Measurements from ENCODE around the gene MORC1. TPM values are rescaled to one million over a fixed set of nuclear protein-coding genes. Genes with fewer than 3 reads are reported as not detected.
"Not testable (repeated sequence)": the region's sequence is repeated elsewhere in the genome, so short reads cannot be mapped to it uniquely, and the experiment has no call there.

Gene MORC1
- not detected in 2 replicates for total RNA-seq (2014; rRNA removed; shearing (Covaris generic); ENCODE audit: low replicate concordance)

DNA sequence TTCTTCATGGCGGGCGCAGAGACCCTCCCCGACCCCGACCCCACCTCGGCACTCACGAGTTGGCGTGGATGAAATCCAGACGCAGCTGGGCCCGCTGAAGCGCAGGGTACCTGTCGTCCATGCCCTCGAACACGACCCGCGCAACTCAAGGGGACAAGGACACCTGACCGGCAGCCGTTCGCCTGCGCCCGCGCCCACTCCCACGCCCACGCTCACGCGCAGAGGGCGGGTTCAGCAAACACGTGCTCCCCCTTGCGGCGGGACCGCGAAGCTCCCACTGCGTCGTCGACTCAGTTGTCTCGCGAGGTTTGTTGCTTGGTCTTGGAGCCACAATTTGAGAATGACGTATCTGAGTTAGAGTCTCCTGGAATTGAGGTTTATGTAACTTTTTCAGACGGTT is at the start of gene MORC1:
MORC1 (minus strand) TSS at position 196 of the 400 bp plus-strand sequence; CDS start at position 121, 75 bp downstream.
- Histone ChIP-seq H3K36me3 (no peaks in the 10 kb centered on the region), H3K4me3 (no peak within 1 kb of the TSS), H3K27me3 (no peaks in the 10 kb centered on the region), H3K9me3 (no peaks in the 10 kb centered on the region)
- no peak for DNase-seq

DNA sequence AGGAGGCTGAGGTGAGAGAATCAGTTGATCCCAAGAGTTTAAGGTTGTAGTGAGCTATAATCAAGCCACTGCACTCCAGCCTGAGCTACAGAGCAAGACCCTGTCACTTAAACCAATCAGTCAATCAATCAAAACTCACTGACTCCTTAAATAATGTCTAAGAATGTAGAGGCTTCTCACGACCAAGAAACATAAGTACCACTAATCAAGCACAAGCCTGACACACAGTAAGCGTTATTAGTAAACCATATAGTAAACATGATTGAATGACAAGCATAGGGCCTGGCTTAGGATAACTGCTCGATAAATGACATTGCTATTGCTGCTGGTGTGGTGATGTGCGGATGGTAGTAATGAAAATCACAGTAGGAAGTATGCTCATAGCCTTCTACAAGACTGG is 48.0 kb upstream of the MORC1 start:
- no peaks in the 10 kb centered on the region for H3K9me3 ChIP-seq
- no peak for DNase-seq
- H3K27me3 ChIP-seq: 0 out of 2 replicates have a peak, but pooled peaks cover 3% of the 10 kb centered on the region
- H3K36me3 ChIP-seq: no peaks in the 10 kb centered on the region
- H3K4me3 ChIP-seq: no peak overlapping the region

GRCh38 chr3:109161487-109162123 is 43.7 kb upstream of the MORC1 start:
- H3K27me3 ChIP-seq: 0 out of 2 replicates have a peak, but pooled peaks cover 3% of the 10 kb centered on the region
- no peaks in the 10 kb centered on the region for H3K36me3 ChIP-seq
- no peaks in the 10 kb centered on the region for H3K9me3 ChIP-seq
- H3K4me3 ChIP-seq: no peak overlapping the region
- no peak for DNase-seq

DNA sequence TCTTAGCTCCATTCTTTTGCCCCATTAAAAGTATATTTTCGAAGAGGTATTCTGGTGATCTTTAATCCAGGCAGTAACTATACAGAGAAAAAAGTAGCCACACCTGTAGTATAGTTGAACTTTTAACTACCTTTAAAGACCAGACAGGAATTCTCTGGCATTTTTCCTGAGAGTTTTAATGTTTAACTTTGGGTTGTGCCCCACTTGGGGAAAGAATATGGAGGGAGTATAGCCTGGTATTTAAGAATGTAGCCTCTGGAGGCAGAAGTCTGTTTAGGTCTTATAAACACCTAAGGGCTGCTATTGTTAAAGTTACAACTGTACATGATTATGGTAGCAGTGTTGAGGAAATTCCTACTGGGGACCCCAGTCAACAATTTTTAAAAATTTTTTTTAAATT is 37.9 kb upstream of the MORC1 start:
- H3K27me3 ChIP-seq: 0 out of 2 replicates have a peak, but pooled peaks cover 2% of the 10 kb centered on the region
- no peaks in the 10 kb centered on the region for H3K9me3 ChIP-seq
- DNase-seq: no peak
- no peak overlapping the region for H3K4me3 ChIP-seq
- H3K36me3 ChIP-seq: no peaks in the 10 kb centered on the region

GRCh38 chr3:109154979-109155378 is 37.0 kb upstream of the MORC1 start:
- Histone ChIP-seq H3K27me3 (0 out of 2 replicates have a peak, but pooled peaks cover 2% of the 10 kb centered on the region), H3K4me3 (no peak overlapping the region), H3K9me3 (no peaks in the 10 kb centered on the region), H3K36me3 (no peaks in the 10 kb centered on the region)
- DNase-seq: no peak

DNA sequence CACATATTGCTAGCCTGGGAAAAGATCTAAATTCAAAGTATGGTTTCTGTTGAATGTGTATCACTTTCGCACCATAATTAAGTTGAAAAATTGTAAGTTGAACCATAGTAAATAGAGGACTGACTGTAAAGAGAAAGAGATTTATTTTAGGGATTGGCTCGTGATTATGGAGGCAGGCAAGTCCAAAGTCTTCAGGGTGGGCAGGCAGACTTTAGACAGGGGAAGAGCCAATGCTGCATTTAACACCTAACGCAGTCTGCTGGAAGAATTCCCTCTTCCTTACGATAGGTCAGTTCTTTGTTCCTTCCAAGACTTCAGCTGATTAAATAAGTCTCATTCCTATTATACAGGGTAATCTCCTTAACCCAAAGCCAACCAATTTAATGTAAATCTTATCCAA is 34.4 kb upstream of the MORC1 start:
- Histone ChIP-seq H3K36me3 (no peaks in the 10 kb centered on the region), H3K4me3 (no peak overlapping the region), H3K9me3 (no peaks in the 10 kb centered on the region), H3K27me3 (peaks cover 4% of the 10 kb centered on the region; the same call in 1 of the 2 replicates)
- no peak for DNase-seq

DNA sequence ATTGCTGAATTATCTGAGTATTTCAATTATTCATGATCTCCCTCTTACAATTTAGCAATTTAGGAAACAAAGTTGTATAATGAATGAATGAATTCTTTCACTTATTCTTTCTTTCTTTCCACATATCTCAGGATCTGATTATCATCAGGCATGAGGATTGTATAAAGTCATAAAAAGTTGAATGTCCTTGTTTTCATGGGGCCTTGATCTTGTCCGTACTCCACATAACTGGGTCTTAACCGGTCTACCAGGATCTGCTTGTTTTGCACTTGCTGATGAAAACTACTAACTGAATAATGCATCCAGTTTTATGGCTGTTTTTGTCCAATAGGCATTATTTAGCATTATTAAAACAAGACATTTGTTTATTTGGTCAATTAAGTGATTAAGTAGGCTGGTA is 31.1 kb upstream of the MORC1 start:
- Histone ChIP-seq H3K36me3 (no peaks in the 10 kb centered on the region), H3K4me3 (no peak overlapping the region), H3K27me3 (peaks cover 2% of the 10 kb centered on the region; the same call in 1 of the 2 replicates), H3K9me3 (no peaks in the 10 kb centered on the region)
- no peak for DNase-seq

GRCh38 chr3:109143646-109144045 is 25.7 kb upstream of the MORC1 start:
- peaks cover 2% of the 10 kb centered on the region; the same call in 1 of the 2 replicates for H3K27me3 ChIP-seq
- H3K36me3 ChIP-seq: no peaks in the 10 kb centered on the region
- no peaks in the 10 kb centered on the region for H3K9me3 ChIP-seq
- no peak overlapping the region for H3K4me3 ChIP-seq
- no peak for DNase-seq

GRCh38 chr3:109140318-109140717 is 22.4 kb upstream of the MORC1 start:
- Histone ChIP-seq H3K4me3 (no peak overlapping the region), H3K27me3 (no peaks in the 10 kb centered on the region), H3K9me3 (no peaks in the 10 kb centered on the region), H3K36me3 (no peaks in the 10 kb centered on the region)
- no peak for DNase-seq

- Histone ChIP-seq H3K27me3 (no peaks in the 10 kb centered on the region), H3K9me3 (no peaks in the 10 kb centered on the region), H3K36me3 (no peaks in the 10 kb centered on the region), H3K4me3 (no peak overlapping the region)
- DNase-seq: no peak
Observed at GRCh38 chr3:109137761-109138160, 19.8 kb upstream of the MORC1 start.

DNA sequence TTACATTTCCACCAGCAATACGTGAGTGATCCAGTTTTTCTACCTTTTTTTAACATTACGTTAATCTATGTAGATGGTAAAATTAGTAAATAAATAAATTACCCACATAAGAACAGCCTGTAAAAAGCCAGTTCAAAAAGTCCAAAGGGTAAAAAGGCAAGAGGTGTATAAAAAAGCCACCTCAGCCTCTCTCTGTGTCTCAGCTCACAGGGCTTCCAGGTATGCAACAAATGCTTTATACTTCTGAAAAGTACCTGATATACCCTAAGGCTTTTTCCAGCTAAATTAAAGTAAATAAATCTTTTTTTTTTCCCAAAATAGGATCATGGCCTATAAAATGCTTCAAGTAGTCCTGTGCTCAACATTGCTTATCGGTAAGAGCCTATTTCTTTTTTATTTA is 18.6 kb upstream of the MORC1 start, which contains the start of gene C3orf85:
C3orf85 (plus strand) TSS at position 197 of the 400 bp plus-strand sequence; CDS start at position 326, 129 bp downstream.
- no peak for DNase-seq
- H3K4me3 ChIP-seq: no peak within 1 kb of the TSS
- no peaks in the 10 kb centered on the region for H3K27me3 ChIP-seq
- no peaks in the 10 kb centered on the region for H3K36me3 ChIP-seq
- no peaks in the 10 kb centered on the region for H3K9me3 ChIP-seq

DNA sequence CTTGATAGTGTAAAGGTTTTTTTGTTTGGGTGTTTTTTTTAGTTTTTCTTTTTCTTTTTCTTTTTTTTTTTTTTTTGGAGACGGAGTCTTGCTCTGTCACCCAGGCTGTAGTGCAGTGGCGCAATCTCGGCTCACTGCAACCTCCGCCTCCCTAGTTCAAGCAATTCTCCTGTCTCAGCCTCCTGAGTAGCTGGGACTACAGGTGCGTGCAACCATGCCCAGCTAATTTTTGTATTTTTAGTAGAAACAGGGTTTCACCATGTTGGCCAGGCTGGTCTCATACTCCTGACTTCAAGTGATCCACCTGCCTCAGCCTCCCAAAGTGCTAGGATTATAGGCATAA is 15.5 kb upstream of the MORC1 start:
- H3K9me3 ChIP-seq, DNase-seq, H3K36me3 ChIP-seq, H3K4me3 ChIP-seq, H3K27me3 ChIP-seq: not testable (repeated sequence)

- Histone ChIP-seq H3K27me3 (no peaks in the 10 kb centered on the region), H3K36me3 (no peaks in the 10 kb centered on the region), H3K9me3 (no peaks in the 10 kb centered on the region), H3K4me3 (no peak overlapping the region)
- peak; percentile 42 for DNase-seq
Observed at GRCh38 chr3:109132801-109133473, 15.0 kb upstream of the MORC1 start.

DNA sequence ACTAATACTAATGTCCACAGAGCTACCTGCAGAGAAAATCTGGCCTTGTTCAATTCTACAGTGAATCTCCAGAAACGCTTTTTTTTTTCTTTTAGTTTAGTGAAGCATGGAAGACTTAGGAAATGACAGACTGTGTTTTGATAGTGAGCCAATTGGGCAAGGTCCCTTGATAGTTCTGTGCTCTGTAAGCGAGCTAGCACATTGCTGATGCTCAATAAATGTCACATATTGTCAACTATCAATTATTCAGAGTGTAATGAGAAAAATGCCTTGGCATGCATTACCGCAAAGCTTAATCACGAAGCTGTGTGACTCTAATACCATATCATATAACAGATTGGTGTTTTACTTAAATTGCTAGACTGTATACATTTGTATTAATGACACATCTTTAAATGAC is 13.3 kb upstream of the MORC1 start:
- Histone ChIP-seq H3K9me3 (no peaks in the 10 kb centered on the region), H3K36me3 (no peaks in the 10 kb centered on the region), H3K27me3 (no peaks in the 10 kb centered on the region), H3K4me3 (no peak overlapping the region)
- no peak for DNase-seq

DNA sequence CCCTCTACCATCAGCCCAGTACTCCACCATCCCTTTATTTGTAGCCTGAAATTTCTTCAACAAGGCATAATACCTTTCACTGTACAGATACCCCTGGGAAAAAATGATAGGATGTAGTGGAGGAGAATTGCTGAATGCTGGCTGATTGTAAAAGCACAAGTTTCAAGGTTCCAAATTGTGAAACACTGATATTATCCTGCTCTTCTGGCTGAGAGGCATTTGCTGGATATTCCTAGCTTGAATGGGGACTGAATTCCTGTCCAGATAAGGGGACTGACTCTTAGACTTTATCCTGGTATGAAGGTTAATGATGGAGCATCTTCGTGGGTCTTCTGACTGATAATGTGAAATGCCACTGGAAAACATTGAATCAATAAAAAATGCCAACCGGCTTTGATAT is 9.6 kb upstream of the MORC1 start:
- Histone ChIP-seq H3K27me3 (no peaks in the 10 kb centered on the region), H3K4me3 (no peak overlapping the region), H3K36me3 (no peaks in the 10 kb centered on the region), H3K9me3 (no peaks in the 10 kb centered on the region)
- no peak for DNase-seq

DNA sequence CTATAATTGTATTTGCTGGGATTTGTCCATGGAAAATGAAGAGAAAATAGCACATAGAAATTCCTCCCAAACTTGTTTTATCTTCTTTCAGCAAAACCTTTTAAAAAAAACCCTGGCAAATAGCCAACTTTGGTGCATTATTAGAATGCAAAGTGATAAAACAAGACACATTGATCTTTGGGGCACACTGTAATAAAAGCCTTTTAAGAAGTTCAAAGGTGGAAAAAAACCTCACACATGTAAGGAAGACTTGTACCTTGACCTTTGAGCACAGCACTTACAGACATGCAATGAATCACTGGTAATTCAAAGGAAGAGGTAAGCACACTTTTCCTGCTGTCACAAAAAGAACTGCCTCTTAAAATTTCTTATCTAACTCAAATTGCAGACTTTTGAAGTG is 8.0 kb upstream of the MORC1 start:
- Histone ChIP-seq H3K9me3 (no peaks in the 10 kb centered on the region), H3K27me3 (no peaks in the 10 kb centered on the region), H3K36me3 (no peaks in the 10 kb centered on the region), H3K4me3 (no peak overlapping the region)
- no peak for DNase-seq

DNA sequence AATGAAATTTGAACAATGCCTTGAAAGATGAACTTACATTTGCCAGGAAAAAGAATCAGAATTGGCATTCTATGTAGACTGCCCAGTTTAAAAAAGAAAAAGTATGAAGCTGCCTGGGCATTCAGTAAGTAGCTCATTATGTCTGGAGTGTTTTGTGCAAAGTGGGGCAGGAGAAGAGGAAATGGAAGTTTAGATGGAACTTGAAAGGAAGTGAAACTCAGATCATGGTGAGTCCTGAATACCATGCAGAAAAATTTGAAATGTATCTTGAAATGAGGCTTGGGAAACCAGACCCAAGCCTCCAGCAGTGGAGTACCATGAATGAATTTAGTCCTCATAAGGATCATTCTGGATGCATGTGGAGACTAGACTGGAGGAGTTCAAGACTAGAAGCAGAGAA is 4.8 kb upstream of the MORC1 start:
- Histone ChIP-seq H3K4me3 (no peak overlapping the region), H3K27me3 (no peaks in the 10 kb centered on the region), H3K9me3 (no peaks in the 10 kb centered on the region), H3K36me3 (no peaks in the 10 kb centered on the region)
- no peak for DNase-seq

GRCh38 chr3:109118584-109118983 is 650 bp upstream of the MORC1 start:
- Histone ChIP-seq H3K9me3 (no peaks in the 10 kb centered on the region), H3K4me3 (no peak overlapping the region), H3K27me3 (no peaks in the 10 kb centered on the region), H3K36me3 (no peaks in the 10 kb centered on the region)
- no peak for DNase-seq
